K562 (cell line): ENCODE measurements around the gene LAGE3. TPM values are rescaled to one million over a fixed set of nuclear protein-coding genes. Genes with fewer than 3 reads are reported as not detected.

Experiments used
- BHLHE40 ChIP-seq: IDR thresholded peaks from 2 replicates; pipeline ENCODE4 v1.6.1; 2011; ENCODE audit warnings: low read length, improper control_type of control experiment
- CBX5 ChIP-seq: IDR thresholded peaks from 2 replicates; pipeline ENCODE4 v1.6.1; 2014; ENCODE audit warnings: low read depth, borderline replicate concordance
- CCNT2 ChIP-seq: IDR thresholded peaks from 2 replicates; pipeline ENCODE4 v1.6.1; 2011; ENCODE audit warnings: borderline replicate concordance, low read depth, mild to moderate bottlenecking, moderate library complexity, mixed read lengths, low read length; ENCODE audit not compliant: insufficient read length; ENCODE audit errors: extremely low read depth
- CGGBP1 ChIP-seq: fragments of 250-450 bp; sonication (Bioruptor Pico); IDR thresholded peaks from 2 replicates; pipeline ENCODE4 v1.9.0; 2021; ENCODE audit warnings: mild to moderate bottlenecking
- CREB3L1 ChIP-seq: fragments of 450-650 bp; IDR thresholded peaks from 2 replicates; pipeline ENCODE4 v1.6.1; 2014; ENCODE audit warnings: low read depth, mild to moderate bottlenecking, moderate library complexity, borderline replicate concordance
- CREB5 ChIP-seq: fragments of 250-450 bp; sonication (Bioruptor Pico); IDR thresholded peaks from 2 replicates; pipeline ENCODE4 v1.5.0; 2020; ENCODE audit warnings: mild to moderate bottlenecking
- CTCFL ChIP-seq: IDR thresholded peaks from 2 replicates; pipeline ENCODE4 v1.6.1; 2011; ENCODE audit warnings: borderline replicate concordance, low read depth, mild to moderate bottlenecking, moderate library complexity, low read length; ENCODE audit not compliant: insufficient read depth, poor library complexity, severe bottlenecking
- ELF1 ChIP-seq: fragments of 200-800 bp; sonication (Bioruptor generic); IDR thresholded peaks from 2 replicates; pipeline ENCODE4 v1.6.1; 2016; ENCODE audit warnings: missing genetic modification characterization, missing compliant biosample characterization
- EP400 ChIP-seq: fragments of 450-650 bp; IDR thresholded peaks from 2 replicates; pipeline ENCODE4 v1.6.1; 2017; ENCODE audit warnings: antibody characterized with exemption, mild to moderate bottlenecking, moderate library complexity
- MEIS2 ChIP-seq: fragments of 450-650 bp; IDR thresholded peaks from 2 replicates; pipeline ENCODE4 v1.6.1; 2014; ENCODE audit warnings: mild to moderate bottlenecking; ENCODE audit not compliant: partially characterized antibody
- MTA3 ChIP-seq: fragments of 450-650 bp; formaldehyde crosslinking; IDR thresholded peaks from 2 replicates; pipeline ENCODE4 v1.6.1; 2017; ENCODE audit warnings: mild to moderate bottlenecking, borderline replicate concordance
- NR3C1 ChIP-seq: sonication (generic); formaldehyde crosslinking; IDR thresholded peaks from 2 replicates; pipeline ENCODE4 v1.8.1; 2022; ENCODE audit warnings: missing genetic modification reagents
- PHB ChIP-seq: fragments of 250-450 bp; sonication (Bioruptor Pico); IDR thresholded peaks from 2 replicates; pipeline ENCODE4 v1.5.0; 2021
- SREBF2 ChIP-seq: sonication (generic); formaldehyde crosslinking; IDR thresholded peaks from 2 replicates; pipeline ENCODE4 v1.4.0; 2020; ENCODE audit warnings: mild to moderate bottlenecking, missing genetic modification reagents
- TEAD4 ChIP-seq, 2 experiments: sonication (generic) in 1 of 2; formaldehyde crosslinking in 1 of 2; IDR thresholded peaks; 2 replicates each; pipeline versions ENCODE4 v1.6.1 to v1.8.0; 2012 to 2022; ENCODE audit warnings: borderline replicate concordance in 1 of 2, inconsistent platforms in 1 of 2, low read length in 1 of 2, mild to moderate bottlenecking in 1 of 2, missing genetic modification reagents in 1 of 2
- YY1 ChIP-seq, 3 experiments: IDR thresholded peaks; 2 replicates each; pipeline ENCODE4 v1.6.1; 2011; ENCODE audit warnings: low read length in 2 of 3, mild to moderate bottlenecking in 2 of 3, moderate library complexity in 2 of 3, borderline replicate concordance in 1 of 3, control low read depth in 1 of 3, low read depth in 1 of 3; ENCODE audit not compliant: insufficient read depth in 3 of 3, insufficient replicate concordance in 2 of 3, control insufficient read depth in 1 of 3, insufficient read length in 1 of 3; ENCODE audit errors: extremely low read depth in 1 of 3
- ZFX ChIP-seq: sonication (generic); formaldehyde crosslinking; IDR thresholded peaks from 2 replicates; pipeline ENCODE4 v1.8.0; 2022; ENCODE audit warnings: mild to moderate bottlenecking, missing genetic modification reagents, moderate library complexity
- ZNF224 ChIP-seq: sonication (generic); formaldehyde crosslinking; IDR thresholded peaks from 2 replicates; pipeline ENCODE4 v1.8.0; 2022; ENCODE audit warnings: mild to moderate bottlenecking, missing genetic modification reagents
- ZNF444 ChIP-seq: fragments of 250-450 bp; sonication (Bioruptor Pico); IDR thresholded peaks from 2 replicates; pipeline ENCODE4 v1.4.0; 2020; ENCODE audit warnings: mild to moderate bottlenecking, moderate library complexity
- ZNF511 ChIP-seq: sonication (generic); formaldehyde crosslinking; IDR thresholded peaks from 2 replicates; pipeline ENCODE4 v1.8.0; 2022; ENCODE audit warnings: mild to moderate bottlenecking, missing genetic modification reagents
- ZNF551 ChIP-seq: fragments of 250-450 bp; sonication (Bioruptor Pico); IDR thresholded peaks from 2 replicates; pipeline ENCODE4 v1.5.0; 2021; ENCODE audit warnings: mild to moderate bottlenecking, moderate library complexity
- polyA plus RNA-seq, 8 experiments: library from polyadenylated mRNA; depleted of rRNA in 4 of 8; stranded (reverse) in 5 of 8; unstranded in 3 of 8; fragments of >200 nt; fragmentation: Nextera tagmentation in 2 of 8; fragmentation: Illumina TruSeq in 1 of 8; extraction: Ambion mirVana in 2 of 8; extraction: Trizol in 1 of 8; gene quantifications; 2 replicates each; pipeline versions ENCODE4 v1.2.1 to v1.2.3, GENCODE V29; 2011 to 2014; ENCODE audit warnings: inconsistent platforms in 1 of 8, missing spikeins in 1 of 8
- total RNA-seq, 7 experiments: library from RNA; depleted of rRNA in 6 of 7; stranded (reverse); fragments of >200 nt in 6 of 7; fragmentation: Illumina TruSeq in 2 of 7; extraction: Trizol in 2 of 7; gene quantifications; 2 replicates each; pipeline versions ENCODE4 v1.2.1 to v1.2.3, GENCODE V29; 2011 to 2021; ENCODE audit warnings: low replicate concordance in 1 of 7

Gene LAGE3
- total and polyA plus RNA-seq, 9 of the 15 experiments (the other 6 are each of a cell fraction or from before 2014, with no cell fraction given), result 28.2 to 125 (median 35.8) TPM

DNA sequence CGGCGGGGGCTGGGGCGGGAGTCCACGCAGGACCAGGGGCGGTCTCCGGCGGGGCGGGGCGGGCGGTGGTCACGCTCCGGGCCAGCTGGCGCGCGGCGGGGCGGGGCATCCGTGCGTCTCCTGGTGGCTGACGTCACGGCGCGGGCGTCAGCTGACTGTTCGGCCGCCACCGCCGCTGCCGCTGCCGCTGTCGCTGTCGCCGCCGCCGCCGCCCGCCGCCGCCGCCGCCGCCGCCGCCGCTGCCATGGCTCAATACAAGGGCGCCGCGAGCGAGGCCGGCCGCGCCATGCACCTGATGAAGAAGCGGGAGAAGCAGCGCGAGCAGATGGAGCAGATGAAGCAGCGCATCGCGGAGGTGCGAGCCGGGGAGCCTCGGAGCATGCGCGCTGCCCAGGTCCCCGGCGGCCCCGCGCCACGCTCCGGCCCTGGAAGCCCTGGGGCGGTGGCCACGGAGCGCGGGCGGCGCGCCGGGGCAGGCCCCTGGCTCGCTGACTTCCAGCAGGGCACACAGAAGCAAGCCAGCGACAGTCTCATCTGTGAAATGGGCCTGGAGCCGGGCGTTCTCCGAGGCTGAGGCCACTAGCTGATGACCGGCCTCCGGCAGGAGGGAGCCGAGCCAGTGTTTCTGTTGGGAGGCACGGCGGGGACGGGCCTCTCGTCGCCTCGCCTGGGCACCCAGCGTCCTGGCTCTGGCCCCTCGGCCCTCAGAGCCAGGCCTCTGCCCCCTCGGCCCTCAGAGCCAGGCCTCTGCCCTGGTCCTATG lies 34.9 kb downstream of the LAGE3 start, which contains the start of gene FAM50A (continued):
- peak; percentile 69 for TF ChIP-seq CTCFL
- peak; percentile 16 for TF ChIP-seq MEIS2
- no peak for TF ChIP-seq MTA3
- 0 out of 2 replicates have a peak, but pooled peaks have one; percentile 16 for TF ChIP-seq ZNF511
- no peak for TF ChIP-seq TEAD4 (IDR thresholded peaks at IDR 0.05; ENCODE audit: low read length)
- no peak for TF ChIP-seq TEAD4 (CRISPR knock-in tag; IDR thresholded peaks at IDR 0.05; ENCODE audit: borderline replicate concordance)
- no peak for TF ChIP-seq ZNF444
- TF ChIP-seq CREB5, result no peak
- TF ChIP-seq ELF1 (tag), result no peak
- TF ChIP-seq CBX5, result no peak
- peak; percentile 53 for TF ChIP-seq ZFX
- TF ChIP-seq SREBF2, result no peak
- TF ChIP-seq EP400, result no peak
- no peak for TF ChIP-seq NR3C1 (CRISPR knock-in tag)
- 0 out of 2 replicates have a peak, but pooled peaks have one; percentile 31 for TF ChIP-seq CREB3L1
- TF ChIP-seq CCNT2, result peak; percentile 26
- peak; percentile 43; the same call in 1 of the 2 replicates for TF ChIP-seq BHLHE40
- TF ChIP-seq CGGBP1 (CRISPR knock-in tag), result no peak
- no peak for TF ChIP-seq ZNF224 (CRISPR knock-in tag)
- no peak for TF ChIP-seq ZNF551 (CRISPR knock-in tag)
- no peak for TF ChIP-seq PHB
- no peak for TF ChIP-seq YY1 (IDR thresholded peaks at IDR 0.05; ENCODE audit: borderline replicate concordance in 1 of 3, control insufficient read depth in 1 of 3, extremely low read depth in 1 of 3, insufficient read depth in 3 of 3, insufficient read length in 1 of 3, insufficient replicate concordance in 2 of 3, low read depth in 1 of 3, low read length in 2 of 3)
